Lung (tissue), 12 donors: ENCODE results near the gene WWC2. TPM values are rescaled to one million over a fixed set of nuclear protein-coding genes. Genes with fewer than 3 reads are reported as not detected.
"Not testable (repeated sequence)": the region's sequence is repeated elsewhere in the genome, so short reads cannot be mapped to it uniquely, and the experiment has no call there.

Source experiments
- ATAC-seq: fragments of 200-7000 bp; cut with Tn5 transposase; one replicate; pipeline ENCODE4 v1.9.1; 2020; ENCODE audit warnings: moderate number of reproducible peaks; ENCODE audit not compliant: insufficient read depth, low FRiP score
- DNase-seq, 3 donors: peaks; one replicate each; pipeline ENCODE4 v3.0.0-alpha.2; 2013 to 2017
- H3K27ac ChIP-seq, 2 donors: one replicate each; pipeline ENCODE4 v1.5.1; 2013; ENCODE audit warnings: mild to moderate bottlenecking in 2 of 2, moderate library complexity in 2 of 2, control low read depth in 1 of 2, inconsistent platforms in 1 of 2, low read depth in 1 of 2, low read length in 1 of 2
- H3K27me3 ChIP-seq, 3 donors: one replicate each; pipeline ENCODE4 v1.5.1; 2013; ENCODE audit warnings: low read length in 2 of 3; ENCODE audit not compliant: control insufficient read depth in 3 of 3, insufficient read depth in 3 of 3
- H3K36me3 ChIP-seq, 4 donors: one replicate each; pipeline ENCODE4 v1.5.1; 2013; ENCODE audit warnings: low read length in 4 of 4, mild to moderate bottlenecking in 1 of 4, moderate library complexity in 1 of 4; ENCODE audit not compliant: control insufficient read depth in 4 of 4, insufficient read depth in 4 of 4
- H3K4me1 ChIP-seq, 5 donors: one replicate each; pipeline ENCODE4 v1.5.1; 2013; ENCODE audit warnings: low read length in 5 of 5, mild to moderate bottlenecking in 2 of 5, moderate library complexity in 1 of 5; ENCODE audit not compliant: control insufficient read depth in 5 of 5, insufficient read depth in 5 of 5
- H3K4me3 ChIP-seq: one replicate; pipeline ENCODE4 v1.5.1; 2013; ENCODE audit warnings: mild to moderate bottlenecking, control low read depth, moderate library complexity
- H3K9ac ChIP-seq, 2 donors: one replicate each; pipeline ENCODE4 v1.5.1; 2013; ENCODE audit warnings: low read length in 2 of 2, control low read depth in 1 of 2; ENCODE audit not compliant: insufficient read depth in 1 of 2
- H3K9me3 ChIP-seq, 4 donors: one replicate each; pipeline ENCODE4 v1.5.1; 2013; ENCODE audit warnings: low read length in 3 of 4, mild to moderate bottlenecking in 1 of 4, moderate library complexity in 1 of 4; ENCODE audit not compliant: control insufficient read depth in 4 of 4, insufficient read depth in 3 of 4
- WGBS, 2 donors: extraction: QIAGEN DNeasy Blood & Tissue Kit; methylation state at CpG; one replicate each; pipeline ENCODE4 v1.1.7; 2013; 5-methylcytosine and 5-hydroxymethylcytosine counted together
- polyA plus RNA-seq, 2 donors: library from polyadenylated mRNA; stranded (reverse); fragments of 200-250 nt; gene quantifications; one replicate each; pipeline ENCODE4 v1.2.1, GENCODE V29; 2013
- total RNA-seq, 2 donors: library from RNA; depleted of rRNA in 1 of 2; stranded (reverse); fragments of >200 nt in 1 of 2; gene quantifications; one replicate each; pipeline ENCODE4 v1.2.1, GENCODE V29; 2014 to 2021
- TF ChIP-seq, protein P1 (sequence below): IDR thresholded peaks from 2 replicates; pipeline ENCODE4 v1.5.1; 2012; ENCODE audit warnings: mild to moderate bottlenecking; ENCODE audit errors: control extremely low read depth, extremely low read depth
- donor health status: control.
- donor health status: control.
- donor health status: Bipolar disorder and iron deficiency.
- donor health status: healthy.
- donor health status: DM: yes; HTN: yes; CAD: no.

The WWC2 gene
- total and polyA plus RNA-seq, 4 donors: 15.6 to 124 (median 45.2) TPM

DNA sequence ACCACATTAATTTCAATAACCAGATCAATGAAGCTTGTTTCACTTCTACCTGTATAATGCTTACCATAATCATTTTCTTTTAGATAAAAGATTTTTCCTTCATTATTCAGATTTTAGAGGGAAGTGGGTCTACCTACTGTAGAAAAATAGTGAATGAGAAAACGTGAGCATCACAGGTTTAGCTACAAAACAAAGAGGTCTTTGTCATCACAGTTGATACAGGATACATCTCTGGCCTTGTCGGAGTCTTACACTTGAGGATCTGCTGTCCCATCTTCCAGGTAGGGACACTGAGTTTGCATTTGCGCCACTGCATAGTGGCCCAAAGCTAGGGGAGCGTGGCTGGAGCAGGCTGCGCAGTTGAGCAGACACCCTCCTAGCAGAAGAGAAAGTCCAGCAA, 222.5 kb downstream of the WWC2 start:
- Histone ChIP-seq H3K36me3 (peaks cover 0 to 7% (median 0%) of the 10 kb centered on the region in 4 donors), H3K4me1 (peaks cover 0 to 5% (median 3%) of the 10 kb centered on the region in 5 donors), H3K27me3 (no peaks in the 10 kb centered on the region), H3K9me3 (peaks cover 0 to 2% (median 0%) of the 10 kb centered on the region in 4 donors), H3K4me3 (no peak overlapping the region), H3K9ac (no peak overlapping the region), H3K27ac (no peak overlapping the region)
- TF ChIP-seq, protein P1, sequence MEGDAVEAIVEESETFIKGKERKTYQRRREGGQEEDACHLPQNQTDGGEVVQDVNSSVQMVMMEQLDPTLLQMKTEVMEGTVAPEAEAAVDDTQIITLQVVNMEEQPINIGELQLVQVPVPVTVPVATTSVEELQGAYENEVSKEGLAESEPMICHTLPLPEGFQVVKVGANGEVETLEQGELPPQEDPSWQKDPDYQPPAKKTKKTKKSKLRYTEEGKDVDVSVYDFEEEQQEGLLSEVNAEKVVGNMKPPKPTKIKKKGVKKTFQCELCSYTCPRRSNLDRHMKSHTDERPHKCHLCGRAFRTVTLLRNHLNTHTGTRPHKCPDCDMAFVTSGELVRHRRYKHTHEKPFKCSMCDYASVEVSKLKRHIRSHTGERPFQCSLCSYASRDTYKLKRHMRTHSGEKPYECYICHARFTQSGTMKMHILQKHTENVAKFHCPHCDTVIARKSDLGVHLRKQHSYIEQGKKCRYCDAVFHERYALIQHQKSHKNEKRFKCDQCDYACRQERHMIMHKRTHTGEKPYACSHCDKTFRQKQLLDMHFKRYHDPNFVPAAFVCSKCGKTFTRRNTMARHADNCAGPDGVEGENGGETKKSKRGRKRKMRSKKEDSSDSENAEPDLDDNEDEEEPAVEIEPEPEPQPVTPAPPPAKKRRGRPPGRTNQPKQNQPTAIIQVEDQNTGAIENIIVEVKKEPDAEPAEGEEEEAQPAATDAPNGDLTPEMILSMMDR: no peak
- 96% methylated on average over 5 of the region's 5 CpGs for WGBS, 2 donors
- ATAC-seq (no peak), DNase-seq (no peak)

DNA sequence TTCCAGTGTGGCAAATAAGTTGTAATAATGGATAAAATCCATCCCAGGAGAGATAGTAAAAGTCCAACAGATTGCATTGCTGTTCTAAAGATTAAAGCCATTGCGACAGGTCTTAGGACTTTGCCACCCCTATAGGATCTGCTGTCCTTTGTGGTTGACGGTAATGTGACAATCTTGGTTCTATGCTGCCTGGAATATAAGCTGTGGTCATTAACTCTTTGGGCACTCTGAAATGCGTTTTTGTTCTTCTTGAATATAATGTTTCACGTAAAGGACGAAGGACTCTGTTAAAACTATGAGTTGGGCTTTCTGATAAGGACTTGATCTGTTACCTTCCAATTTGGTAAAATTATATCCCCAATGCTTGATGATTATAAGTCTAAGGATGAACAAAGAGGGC, 223.3 kb downstream of the WWC2 start, which contains the start of gene CLDN24:
Gene CLDN24, minus strand, starts transcription at position 101 of the 400 bp plus-strand sequence. Its CDS starts 0 bp downstream, at position 101.
- DNase-seq: no peak
- ATAC-seq: no peak
- no peak within 1 kb of the TSS for H3K9ac ChIP-seq
- H3K4me3 ChIP-seq: no peak within 1 kb of the TSS
- TF ChIP-seq, protein P1: no peak
- H3K27me3 ChIP-seq: no peaks in the 10 kb centered on the region
- 92 to 94% methylated on average over 5 of the region's 5 CpGs for WGBS, 2 donors
- H3K4me1 ChIP-seq: peaks cover 0 to 5% (median 3%) of the 10 kb centered on the region in 5 donors
- H3K36me3 ChIP-seq: peaks cover 0 to 7% (median 0%) of the 10 kb centered on the region in 4 donors
- H3K27ac ChIP-seq: no peak within 1 kb of the TSS
- peaks cover 0 to 3% (median 0%) of the 10 kb centered on the region in 4 donors for H3K9me3 ChIP-seq

DNA sequence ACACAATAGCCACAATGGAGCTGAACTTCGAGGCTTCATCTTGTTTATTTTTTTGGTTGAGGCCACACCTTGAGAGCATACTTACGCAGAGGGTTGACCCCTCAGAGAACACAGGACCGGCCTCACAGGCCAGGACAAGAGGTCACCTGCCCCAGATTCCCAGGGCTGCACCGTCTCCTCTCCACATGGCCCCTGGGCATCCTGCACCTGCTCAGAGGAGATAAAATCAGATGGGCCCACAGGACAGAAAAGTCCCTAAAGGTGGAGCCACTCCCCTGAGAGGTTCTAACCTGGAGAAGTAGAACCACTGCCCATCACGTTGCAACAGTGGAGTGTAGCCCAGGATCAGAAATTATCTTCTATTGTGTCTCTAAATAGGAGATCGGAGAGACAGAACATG, 224.2 kb downstream of the WWC2 start:
- H3K27ac ChIP-seq: no peak overlapping the region
- 81 to 87% methylated on average over 6 of the region's 6 CpGs for WGBS, 2 donors
- no peaks in the 10 kb centered on the region for H3K27me3 ChIP-seq
- ATAC-seq (no peak), DNase-seq (no peak)
- H3K9me3 ChIP-seq: peaks cover 0 to 3% (median 0%) of the 10 kb centered on the region in 4 donors
- H3K36me3 ChIP-seq: peaks cover 0 to 7% (median 0%) of the 10 kb centered on the region in 4 donors
- H3K4me3 ChIP-seq: no peak overlapping the region
- TF ChIP-seq, protein P1: no peak
- no peak overlapping the region for H3K9ac ChIP-seq
- peaks cover 0 to 5% (median 3%) of the 10 kb centered on the region in 5 donors for H3K4me1 ChIP-seq

DNA sequence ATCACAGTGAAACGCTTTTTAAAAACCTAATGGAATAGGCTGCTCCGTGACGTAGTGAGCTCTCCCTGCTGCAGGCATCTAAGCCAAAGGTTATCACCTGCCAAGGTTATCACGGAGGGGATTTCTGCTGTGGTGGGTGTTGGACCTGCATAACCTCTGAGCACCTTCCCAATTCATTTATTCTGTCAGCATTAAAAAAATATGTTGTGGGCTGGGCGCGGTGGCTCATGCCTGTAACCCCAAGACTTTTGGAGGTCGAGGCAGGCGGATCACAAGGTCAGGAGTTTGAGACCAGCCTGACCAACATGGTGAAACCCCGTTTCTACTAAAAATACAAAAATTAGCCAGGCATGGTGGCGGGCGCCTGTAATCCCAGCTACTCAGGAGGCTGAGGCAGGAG, 225.0 kb downstream of the WWC2 start:
- not testable (repeated sequence) for H3K27ac ChIP-seq, H3K27me3 ChIP-seq, H3K4me3 ChIP-seq, H3K9me3 ChIP-seq, ATAC-seq, H3K4me1 ChIP-seq, H3K36me3 ChIP-seq, H3K9ac ChIP-seq, DNase-seq
- 94 to 97% methylated on average over 11 of the region's 11 CpGs for WGBS, 2 donors
